GM12801 (cell line): ENCODE results near the gene COL4A2.

ENCODE experiments used
- TF ChIP-seq, protein P1 (sequence below): IDR thresholded peaks from one replicate; pipeline ENCODE4 v1.5.1; 2011; ENCODE audit warnings: control low read depth; ENCODE audit not compliant: insufficient read length; ENCODE audit errors: extremely low read depth

COL4A2 gene

GRCh38 chr13:110420626-110421025 lies 113.5 kb downstream of the COL4A2 start:
- TF ChIP-seq, protein P1, sequence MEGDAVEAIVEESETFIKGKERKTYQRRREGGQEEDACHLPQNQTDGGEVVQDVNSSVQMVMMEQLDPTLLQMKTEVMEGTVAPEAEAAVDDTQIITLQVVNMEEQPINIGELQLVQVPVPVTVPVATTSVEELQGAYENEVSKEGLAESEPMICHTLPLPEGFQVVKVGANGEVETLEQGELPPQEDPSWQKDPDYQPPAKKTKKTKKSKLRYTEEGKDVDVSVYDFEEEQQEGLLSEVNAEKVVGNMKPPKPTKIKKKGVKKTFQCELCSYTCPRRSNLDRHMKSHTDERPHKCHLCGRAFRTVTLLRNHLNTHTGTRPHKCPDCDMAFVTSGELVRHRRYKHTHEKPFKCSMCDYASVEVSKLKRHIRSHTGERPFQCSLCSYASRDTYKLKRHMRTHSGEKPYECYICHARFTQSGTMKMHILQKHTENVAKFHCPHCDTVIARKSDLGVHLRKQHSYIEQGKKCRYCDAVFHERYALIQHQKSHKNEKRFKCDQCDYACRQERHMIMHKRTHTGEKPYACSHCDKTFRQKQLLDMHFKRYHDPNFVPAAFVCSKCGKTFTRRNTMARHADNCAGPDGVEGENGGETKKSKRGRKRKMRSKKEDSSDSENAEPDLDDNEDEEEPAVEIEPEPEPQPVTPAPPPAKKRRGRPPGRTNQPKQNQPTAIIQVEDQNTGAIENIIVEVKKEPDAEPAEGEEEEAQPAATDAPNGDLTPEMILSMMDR: no peak

DNA sequence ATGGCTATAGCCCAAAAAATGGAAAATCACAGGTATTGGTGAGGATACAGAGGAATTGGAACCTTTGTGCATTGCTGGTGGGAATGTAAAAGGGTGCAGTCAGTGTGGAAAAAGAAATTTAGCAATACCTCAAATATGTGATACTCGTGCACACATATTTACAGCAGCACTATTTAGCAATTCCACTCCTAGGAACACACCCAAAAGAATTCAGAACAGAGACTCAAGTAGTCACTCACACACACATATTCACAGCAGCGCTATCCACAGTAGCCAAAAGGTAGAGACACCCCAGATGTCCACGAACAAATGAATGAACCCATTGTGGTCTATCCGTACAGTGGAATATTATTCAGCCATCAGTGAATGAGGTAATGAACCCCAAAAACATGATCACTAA lies 114.0 kb downstream of the COL4A2 start:
- TF ChIP-seq, protein P1: no peak

DNA sequence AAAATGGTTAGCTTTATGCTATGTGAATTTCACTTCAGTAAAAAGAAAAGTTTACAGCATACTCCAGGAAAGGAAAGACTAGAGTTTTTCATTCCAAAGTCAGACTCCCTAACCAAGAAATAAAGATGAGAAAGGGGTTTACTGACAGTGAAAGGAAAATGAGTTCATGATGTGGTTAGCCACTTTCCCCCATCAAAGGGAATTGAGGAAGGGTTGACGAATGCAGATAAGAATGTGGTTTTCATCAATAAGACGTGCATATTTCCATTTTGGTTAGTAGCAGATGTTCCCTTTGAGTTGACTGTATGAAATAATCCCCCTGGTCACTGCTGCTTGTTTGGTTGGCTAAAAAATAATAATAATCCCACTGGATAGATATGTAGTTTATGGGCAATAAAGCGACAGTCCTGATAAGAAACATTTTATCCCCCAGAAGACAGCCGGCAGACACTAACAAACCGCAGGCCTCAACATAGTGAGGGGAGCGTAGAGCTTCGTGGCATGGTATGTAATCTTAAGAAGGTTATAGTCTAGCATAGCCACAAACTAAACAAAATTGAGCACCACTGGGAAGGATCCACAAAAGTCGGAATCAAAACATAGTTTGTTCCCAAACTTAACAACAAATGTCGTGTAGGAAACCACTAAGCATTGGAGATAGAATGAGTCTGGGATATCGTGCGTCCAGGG lies 114.8 kb downstream of the COL4A2 start:
- TF ChIP-seq, protein P1: no peak

DNA sequence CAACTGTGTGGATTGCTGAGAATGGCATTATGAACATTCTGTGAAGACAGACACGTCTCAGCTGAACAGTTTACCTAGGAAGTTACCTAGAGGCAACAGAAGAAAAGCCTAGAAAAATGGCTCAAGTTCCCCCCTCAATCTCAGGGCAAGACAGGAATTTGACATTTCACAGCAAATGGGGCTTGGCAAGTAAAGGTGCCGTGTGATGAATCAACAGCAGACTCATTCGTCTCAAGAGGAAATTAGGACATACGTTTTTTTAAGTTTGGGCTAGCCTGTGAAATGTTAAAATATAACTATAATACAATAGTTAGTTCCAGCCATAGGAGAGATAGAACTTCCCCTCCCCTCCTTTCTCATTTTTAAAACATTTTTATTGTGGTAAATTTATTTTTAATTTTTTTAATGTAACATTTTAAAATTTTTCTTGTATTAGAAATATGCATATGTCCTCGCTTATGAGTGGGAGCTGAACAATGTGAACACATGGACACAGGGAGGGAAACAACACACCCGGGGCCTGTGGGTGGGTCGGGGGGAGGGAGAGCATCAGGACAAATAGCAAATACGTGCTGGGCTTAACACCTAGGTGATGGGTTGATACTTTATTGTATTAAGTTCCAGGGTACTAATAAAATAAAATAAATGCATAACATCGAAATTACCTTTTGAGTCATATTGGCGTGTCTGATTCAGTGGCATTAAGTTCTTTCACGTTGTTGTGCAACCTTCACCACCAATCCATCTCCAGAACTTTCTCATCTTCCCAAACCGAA lies 116.0 kb downstream of the COL4A2 start:
- TF ChIP-seq, protein P1: no peak

GRCh38 chr13:110423689-110424302 lies 116.7 kb downstream of the COL4A2 start:
- TF ChIP-seq, protein P1: no peak

DNA sequence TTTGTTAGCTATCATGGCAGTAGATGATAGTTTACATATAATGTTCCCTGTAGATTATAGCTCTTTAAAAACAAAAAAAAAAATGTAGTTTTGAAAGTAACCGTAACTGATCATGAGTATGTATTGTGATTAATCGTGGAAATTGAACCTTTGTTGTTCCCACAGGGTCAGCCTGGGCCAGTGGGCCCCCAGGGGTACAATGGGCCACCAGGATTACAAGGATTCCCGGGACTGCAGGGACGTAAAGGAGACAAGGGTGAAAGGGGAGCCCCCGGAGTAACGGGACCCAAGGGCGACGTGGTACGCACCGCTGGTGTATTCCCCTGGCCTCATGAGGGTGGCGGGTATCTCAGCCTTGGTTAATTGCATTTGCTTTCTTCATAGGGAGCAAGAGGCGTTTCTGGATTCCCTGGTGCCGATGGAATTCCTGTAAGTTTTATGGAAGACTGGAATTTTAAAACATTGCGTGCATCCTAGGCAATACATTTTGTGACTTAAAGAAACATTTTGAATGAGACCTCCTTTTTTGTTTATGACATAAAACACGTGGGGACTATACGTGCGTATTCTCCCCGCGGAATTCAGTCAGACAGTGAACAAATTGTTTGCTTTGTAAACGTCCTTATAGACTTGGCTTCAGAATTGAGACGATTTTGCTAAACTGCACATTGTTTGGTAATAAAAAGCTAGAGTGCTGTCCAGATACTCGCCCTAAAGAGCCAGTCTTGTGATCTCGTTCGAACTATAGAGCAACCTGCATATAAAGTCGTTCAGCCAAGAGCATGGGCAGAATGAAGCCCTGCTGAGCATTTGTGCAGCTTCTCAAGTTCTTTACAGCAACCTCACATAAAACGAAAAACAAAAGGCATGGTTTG lies 117.7 kb downstream of the COL4A2 start:
- TF ChIP-seq, protein P1: no peak

- TF ChIP-seq, protein P1: no peak
Measured at GRCh38 chr13:110425444-110425780, 118.3 kb downstream of the COL4A2 start.
